OCI-LY1 (cell line): ENCODE data around the gene MRE11.

Experiments
- CTCF ChIP-seq: fragments of 200-600 bp; sonication (generic), shearing (Covaris generic); IDR thresholded peaks from 2 replicates; pipeline ENCODE4 v1.5.1; 2017; ENCODE audit warnings: mild to moderate bottlenecking, antibody characterized with exemption, low read length, moderate library complexity, mixed read lengths
- EZH2 ChIP-seq: fragments of 200-600 bp; sonication (generic), shearing (Covaris generic); IDR thresholded peaks from 2 replicates; pipeline ENCODE4 v1.8.0; 2017; ENCODE audit warnings: borderline replicate concordance, mixed run types, mild to moderate bottlenecking, antibody characterized with exemption, low read length, moderate library complexity, mixed read lengths

- TF ChIP-seq CTCF (no peak), EZH2 (no peak)
These were observed 60.6 kb downstream of the MRE11 start for GRCh38 chr11:94433049-94433448.
